Cardiac muscle cell (in vitro differentiated cells and primary cell): Measurements from ENCODE around the gene MME. TPM values are rescaled to one million over a fixed set of nuclear protein-coding genes. Genes with fewer than 3 reads are reported as not detected.

ENCODE experiments used
- DNase-seq, 2 donors: peaks; one replicate each; pipeline versions ENCODE4 v3.0.0 to v3.0.0-alpha.2; 2010 to 2017; ENCODE audit warnings: low read depth in 1 of 2, low spot score in 1 of 2
- H3K27ac ChIP-seq: fragments of 200-600 bp; sonication (generic); 2 replicates; pipeline ENCODE4 v1.5.1; 2016
- H3K27me3 ChIP-seq: fragments of 200-600 bp; sonication (generic); 2 replicates; pipeline ENCODE4 v1.6.0; 2016; ENCODE audit warnings: control low read depth
- H3K36me3 ChIP-seq: fragments of 200-600 bp; sonication (generic); 2 replicates; pipeline ENCODE4 v1.5.1; 2016; ENCODE audit warnings: control low read depth
- H3K4me1 ChIP-seq: fragments of 200-600 bp; sonication (generic); 2 replicates; pipeline ENCODE4 v1.8.1; 2017; ENCODE audit warnings: low read depth, mild to moderate bottlenecking, mixed run types
- H3K4me3 ChIP-seq: fragments of 200-600 bp; sonication (generic); 2 replicates; pipeline ENCODE4 v1.5.1; 2016; ENCODE audit warnings: mild to moderate bottlenecking
- H3K9me3 ChIP-seq: fragments of 200-600 bp; sonication (generic); 2 replicates; pipeline ENCODE4 v1.5.1; 2017; ENCODE audit warnings: low read depth, mild to moderate bottlenecking, control low read depth
- polyA plus RNA-seq: library from polyadenylated mRNA; unstranded; fragments of >200 nt; fragmentation: Nextera tagmentation; extraction: Ambion mirVana; gene quantifications from 2 replicates; pipeline ENCODE4 v1.2.1, GENCODE V29; 2016
- total RNA-seq: library from RNA; depleted of rRNA; stranded (reverse); fragments of >200 nt; gene quantifications from 2 replicates; pipeline ENCODE4 v1.2.3, GENCODE V29; 2016
- TF ChIP-seq, protein P1 (sequence below): IDR thresholded peaks from 2 replicates; pipeline ENCODE4 v1.5.1; 2012; ENCODE audit warnings: low read depth, mild to moderate bottlenecking, low read length

The MME gene
- total and polyA plus RNA-seq, 2 experiments from 2014 or later: 1.0 to 2.4 TPM

DNA sequence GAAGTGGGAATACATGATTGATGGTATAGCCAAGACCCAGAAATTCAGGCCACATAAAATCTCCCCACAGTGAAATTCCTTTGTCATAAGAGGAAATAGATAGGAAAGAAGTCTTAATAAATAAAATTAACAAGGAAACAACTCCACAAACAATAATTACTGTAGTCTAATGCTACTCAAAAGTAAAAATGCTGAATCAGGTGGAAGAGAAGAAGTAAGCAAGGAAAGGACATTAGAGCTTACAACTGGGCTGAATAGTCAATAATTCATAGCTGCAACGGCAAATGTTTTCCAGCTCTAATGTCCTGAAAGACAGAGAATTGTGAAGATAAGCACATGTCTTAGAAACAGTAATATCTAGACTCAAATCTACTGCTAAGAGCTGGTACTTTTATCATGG is 149.0 kb downstream of the MME start:
- DNase-seq: no peak
- Histone ChIP-seq H3K4me1 (no peaks in the 10 kb centered on the region), H3K27me3 (no peaks in the 10 kb centered on the region), H3K36me3 (no peaks in the 10 kb centered on the region), H3K4me3 (no peak overlapping the region), H3K9me3 (no peaks in the 10 kb centered on the region), H3K27ac (no peak overlapping the region)
- TF ChIP-seq, protein P1, sequence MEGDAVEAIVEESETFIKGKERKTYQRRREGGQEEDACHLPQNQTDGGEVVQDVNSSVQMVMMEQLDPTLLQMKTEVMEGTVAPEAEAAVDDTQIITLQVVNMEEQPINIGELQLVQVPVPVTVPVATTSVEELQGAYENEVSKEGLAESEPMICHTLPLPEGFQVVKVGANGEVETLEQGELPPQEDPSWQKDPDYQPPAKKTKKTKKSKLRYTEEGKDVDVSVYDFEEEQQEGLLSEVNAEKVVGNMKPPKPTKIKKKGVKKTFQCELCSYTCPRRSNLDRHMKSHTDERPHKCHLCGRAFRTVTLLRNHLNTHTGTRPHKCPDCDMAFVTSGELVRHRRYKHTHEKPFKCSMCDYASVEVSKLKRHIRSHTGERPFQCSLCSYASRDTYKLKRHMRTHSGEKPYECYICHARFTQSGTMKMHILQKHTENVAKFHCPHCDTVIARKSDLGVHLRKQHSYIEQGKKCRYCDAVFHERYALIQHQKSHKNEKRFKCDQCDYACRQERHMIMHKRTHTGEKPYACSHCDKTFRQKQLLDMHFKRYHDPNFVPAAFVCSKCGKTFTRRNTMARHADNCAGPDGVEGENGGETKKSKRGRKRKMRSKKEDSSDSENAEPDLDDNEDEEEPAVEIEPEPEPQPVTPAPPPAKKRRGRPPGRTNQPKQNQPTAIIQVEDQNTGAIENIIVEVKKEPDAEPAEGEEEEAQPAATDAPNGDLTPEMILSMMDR: no peak

DNA sequence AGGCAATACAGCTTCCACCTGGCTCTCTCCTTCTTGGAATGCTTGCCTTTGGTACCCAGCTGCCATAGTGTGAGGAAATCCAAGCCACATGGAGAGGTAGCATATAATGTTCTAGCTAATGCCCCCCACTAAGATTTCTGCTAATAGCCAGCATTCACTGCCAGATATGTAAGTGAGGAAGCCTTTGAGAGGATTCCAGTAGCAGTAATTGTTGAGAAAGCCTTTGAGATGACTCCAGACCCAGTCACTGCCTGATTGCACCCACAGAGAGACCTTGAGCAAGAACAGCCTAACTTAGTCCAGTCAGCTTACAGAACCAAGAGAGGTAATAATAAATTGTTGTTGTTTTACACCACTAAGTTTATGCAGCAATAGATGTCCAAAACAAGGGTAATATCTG is 150.3 kb downstream of the MME start:
- no peaks in the 10 kb centered on the region for H3K27me3 ChIP-seq
- no peak overlapping the region for H3K27ac ChIP-seq
- no peaks in the 10 kb centered on the region for H3K36me3 ChIP-seq
- H3K4me3 ChIP-seq: no peak overlapping the region
- H3K9me3 ChIP-seq: no peaks in the 10 kb centered on the region
- TF ChIP-seq, protein P1: no peak
- DNase-seq: peak in 1 of 2 donors; percentile 68
- H3K4me1 ChIP-seq: no peaks in the 10 kb centered on the region

DNA sequence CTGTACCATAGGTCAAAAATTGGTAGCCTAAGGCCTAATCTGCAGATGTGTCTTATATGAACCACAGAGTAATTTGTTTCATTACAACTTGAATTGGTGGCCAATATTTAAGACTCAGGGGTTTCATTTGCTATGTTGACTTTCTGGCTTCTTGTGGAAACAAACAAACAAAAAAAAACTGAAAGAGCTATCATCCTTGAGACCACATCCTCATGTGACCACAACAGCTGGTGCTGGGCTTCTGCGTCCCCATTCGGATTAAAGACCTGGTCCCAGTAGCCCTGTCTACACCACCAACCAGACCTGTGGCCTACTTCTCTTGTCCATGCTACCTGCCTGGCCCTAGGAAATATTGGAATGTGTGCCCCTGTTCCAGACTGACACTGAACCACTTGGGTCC is 151.7 kb downstream of the MME start:
- Histone ChIP-seq H3K27ac (no peak overlapping the region), H3K4me3 (no peak overlapping the region), H3K9me3 (no peaks in the 10 kb centered on the region), H3K36me3 (no peaks in the 10 kb centered on the region), H3K27me3 (no peaks in the 10 kb centered on the region), H3K4me1 (no peaks in the 10 kb centered on the region)
- no peak for DNase-seq
- TF ChIP-seq, protein P1: no peak

DNA sequence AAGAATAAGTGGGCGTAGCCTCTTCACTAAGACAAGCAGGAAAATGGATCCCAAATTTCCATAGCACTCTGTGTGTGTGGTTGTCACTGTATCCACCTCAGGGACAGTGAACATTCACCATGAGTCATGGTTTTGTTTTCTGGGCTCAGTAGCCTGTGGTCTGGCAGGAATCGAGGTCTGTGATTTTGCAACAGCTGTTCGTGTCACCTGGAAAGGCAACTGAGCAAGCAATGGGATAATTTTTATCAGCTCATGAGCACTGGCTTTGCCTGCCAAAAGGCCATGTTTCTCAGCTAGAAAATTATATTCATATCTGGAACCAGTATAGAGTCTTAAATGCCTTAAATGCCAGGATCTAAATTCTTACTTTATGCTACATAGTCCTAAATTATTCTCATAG is 152.5 kb downstream of the MME start:
- no peak overlapping the region for H3K27ac ChIP-seq

DNA sequence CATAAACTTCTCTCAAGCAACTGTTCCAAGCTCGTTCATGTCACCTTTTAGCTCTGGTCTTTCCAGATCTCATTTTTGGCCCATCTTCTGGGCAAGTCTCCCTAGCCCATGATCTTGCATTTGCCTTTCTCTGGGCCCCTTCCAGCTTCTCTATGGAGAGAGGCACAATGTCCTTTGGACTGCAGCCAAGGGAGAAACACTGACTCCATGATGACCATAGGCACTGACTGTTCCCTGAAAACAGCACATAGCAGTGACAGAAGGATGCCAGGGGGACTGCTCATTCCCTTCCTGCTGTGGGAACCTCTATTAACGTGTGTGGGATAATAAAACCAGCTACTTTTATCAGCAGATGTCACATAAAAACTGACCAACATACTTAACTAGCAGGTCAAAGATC is 153.1 kb downstream of the MME start:
- TF ChIP-seq, protein P1: no peak
- H3K4me3 ChIP-seq: no peak overlapping the region
- H3K4me1 ChIP-seq: no peaks in the 10 kb centered on the region
- no peaks in the 10 kb centered on the region for H3K27me3 ChIP-seq
- H3K9me3 ChIP-seq: no peaks in the 10 kb centered on the region
- DNase-seq: peak; percentile 30 to 75
- no peaks in the 10 kb centered on the region for H3K36me3 ChIP-seq
- H3K27ac ChIP-seq: no peak overlapping the region

More for the DNA sequence above, 152.5 kb downstream of the MME start:
- TF ChIP-seq, protein P1: no peak
- no peaks in the 10 kb centered on the region for H3K4me1 ChIP-seq
- no peaks in the 10 kb centered on the region for H3K9me3 ChIP-seq
- peak in 1 of 2 donors; percentile 90 for DNase-seq
- H3K36me3 ChIP-seq: no peaks in the 10 kb centered on the region
- H3K27me3 ChIP-seq: no peaks in the 10 kb centered on the region
- no peak overlapping the region for H3K4me3 ChIP-seq

Other genes with a start within 250 kb of the MME start
- gene STRIT1, start 213.4 kb downstream of the MME start, total RNA-seq: not detected in 2 replicates
- gene STRIT1, start 213.4 kb downstream of the MME start, polyA plus RNA-seq: not detected in 2 replicates